Stimulated activated CD8-positive, alpha-beta memory T cell treated with anti-CD3 and anti-CD28 coated beads, Interleukin-12 subunit alpha, Interleukin-12 subunit beta, amount 100 ng/mL, for 24 hours (primary cell): ENCODE results near the gene TRIM47.

Source experiments
- DNase-seq: peaks from one replicate; pipeline ENCODE4 v3.0.0-alpha.2; 2020; ENCODE audit errors: extremely low read depth

TRIM47 gene, protein sequence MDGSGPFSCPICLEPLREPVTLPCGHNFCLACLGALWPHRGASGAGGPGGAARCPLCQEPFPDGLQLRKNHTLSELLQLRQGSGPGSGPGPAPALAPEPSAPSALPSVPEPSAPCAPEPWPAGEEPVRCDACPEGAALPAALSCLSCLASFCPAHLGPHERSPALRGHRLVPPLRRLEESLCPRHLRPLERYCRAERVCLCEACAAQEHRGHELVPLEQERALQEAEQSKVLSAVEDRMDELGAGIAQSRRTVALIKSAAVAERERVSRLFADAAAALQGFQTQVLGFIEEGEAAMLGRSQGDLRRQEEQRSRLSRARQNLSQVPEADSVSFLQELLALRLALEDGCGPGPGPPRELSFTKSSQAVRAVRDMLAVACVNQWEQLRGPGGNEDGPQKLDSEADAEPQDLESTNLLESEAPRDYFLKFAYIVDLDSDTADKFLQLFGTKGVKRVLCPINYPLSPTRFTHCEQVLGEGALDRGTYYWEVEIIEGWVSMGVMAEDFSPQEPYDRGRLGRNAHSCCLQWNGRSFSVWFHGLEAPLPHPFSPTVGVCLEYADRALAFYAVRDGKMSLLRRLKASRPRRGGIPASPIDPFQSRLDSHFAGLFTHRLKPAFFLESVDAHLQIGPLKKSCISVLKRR

DNA sequence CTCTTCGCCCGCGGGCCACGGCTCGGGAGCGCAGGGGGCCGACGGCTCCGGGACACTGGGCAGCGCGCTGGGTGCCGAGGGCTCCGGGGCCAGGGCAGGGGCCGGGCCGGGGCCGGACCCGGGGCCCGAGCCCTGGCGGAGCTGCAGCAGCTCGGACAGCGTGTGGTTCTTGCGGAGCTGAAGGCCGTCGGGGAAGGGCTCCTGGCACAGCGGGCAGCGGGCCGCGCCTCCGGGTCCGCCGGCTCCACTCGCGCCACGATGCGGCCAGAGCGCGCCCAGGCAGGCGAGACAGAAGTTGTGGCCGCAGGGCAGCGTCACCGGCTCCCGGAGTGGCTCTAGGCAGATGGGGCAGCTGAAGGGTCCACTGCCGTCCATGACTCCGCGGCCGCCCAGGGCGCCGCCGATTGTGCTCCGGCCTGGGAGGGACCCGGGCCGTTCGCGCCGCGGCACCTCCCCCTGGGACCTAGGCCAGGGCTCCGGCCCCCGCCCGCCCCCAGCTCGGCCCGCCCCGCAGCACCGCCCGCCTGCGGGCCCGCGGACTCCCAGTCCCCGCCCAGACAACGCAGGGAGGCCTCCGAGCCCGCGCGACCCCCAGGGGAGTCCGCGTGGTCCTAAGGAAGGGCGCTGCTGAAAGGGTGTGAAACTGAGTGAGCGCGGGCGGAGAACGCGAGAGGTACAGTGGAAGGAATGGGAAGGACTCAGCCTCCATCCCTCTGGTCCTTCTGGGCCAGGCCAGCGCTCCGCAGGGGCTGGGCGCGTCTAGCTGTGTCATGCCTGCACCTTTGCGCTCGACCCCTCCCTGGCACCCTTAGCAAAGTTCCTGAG is at the start of gene TRIM47:
TRIM47 (minus strand) TSS at position 408 of the 825 bp plus-strand sequence; CDS start at position 375, 33 bp downstream.
- DNase-seq, result no peak

DNA sequence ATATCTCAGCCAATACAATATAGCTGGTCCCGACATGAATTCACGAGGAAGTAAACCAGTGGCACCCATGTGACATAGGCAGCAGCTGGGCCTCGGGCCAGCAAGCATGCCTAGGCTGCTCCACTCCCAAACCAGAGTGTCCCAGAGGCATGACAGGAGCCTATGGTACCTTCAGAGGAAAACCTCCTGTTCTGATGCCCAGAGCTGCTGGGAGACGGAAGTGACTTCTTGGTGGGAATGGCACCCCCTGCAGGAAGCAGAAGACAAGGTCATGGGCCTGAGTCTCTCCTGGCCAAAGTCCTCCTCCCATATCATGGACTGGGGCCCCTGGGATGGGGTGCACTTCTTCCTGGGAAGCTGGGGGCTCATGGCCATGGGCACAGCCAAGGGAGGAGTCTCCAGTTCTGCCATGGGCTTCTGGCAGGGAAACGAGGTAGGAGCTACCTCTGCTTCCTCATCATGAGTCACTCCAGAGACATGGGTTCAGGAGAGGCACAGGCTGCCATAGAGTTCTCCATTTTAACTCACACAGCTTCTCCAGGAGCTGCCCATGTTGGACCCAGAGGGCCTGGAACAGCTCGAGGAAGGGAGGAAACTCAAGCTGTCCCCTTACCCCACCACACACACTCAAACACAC is 49.0 kb upstream of the TRIM47 start:
- DNase-seq, result no peak

DNA sequence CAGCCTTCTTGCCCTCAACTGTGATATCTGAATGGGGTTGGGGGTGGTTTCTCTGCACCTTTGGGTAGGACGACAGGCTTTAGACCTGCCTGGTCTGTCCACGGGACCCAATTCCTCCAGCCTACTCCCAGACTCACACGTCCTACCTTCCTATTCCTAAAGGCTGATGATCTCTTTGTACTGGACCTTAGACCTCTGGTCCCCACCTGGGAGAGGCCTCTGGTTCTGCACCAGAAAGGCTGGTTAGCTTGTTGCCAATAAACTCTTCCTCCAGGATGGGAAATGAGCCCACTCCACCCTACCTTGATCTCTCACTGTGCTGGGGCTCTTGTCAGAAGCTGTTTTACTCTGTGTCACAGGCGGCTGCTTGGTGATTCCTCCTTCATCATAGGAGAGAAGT is 48.1 kb upstream of the TRIM47 start:
- DNase-seq, result no peak

- DNase-seq, result no peak
Measured at GRCh38 chr17:75925912-75926311, 47.5 kb upstream of the TRIM47 start.

DNA sequence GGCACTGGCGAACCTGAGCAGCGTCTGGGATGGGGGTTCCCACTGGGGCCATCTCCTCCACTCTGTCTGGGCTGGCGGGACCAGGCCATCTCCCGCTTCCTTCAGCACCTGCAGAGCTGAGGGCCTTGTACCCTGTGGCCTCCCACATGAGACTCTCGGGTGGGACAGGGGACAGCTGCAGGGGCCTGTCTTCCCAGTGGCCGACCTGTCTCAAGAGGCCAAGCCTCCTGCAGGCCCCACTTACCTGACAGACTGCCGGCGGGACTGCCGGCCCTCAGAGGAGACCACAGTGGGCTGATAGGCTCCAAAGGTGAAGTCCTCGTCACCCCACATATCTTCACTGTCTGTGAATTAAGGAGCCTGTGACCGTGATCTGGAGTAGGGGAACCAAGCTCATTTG is 46.7 kb upstream of the TRIM47 start:
- no peak for DNase-seq

GRCh38 chr17:75922963-75923874 is 44.8 kb upstream of the TRIM47 start:
- no peak for DNase-seq

DNA sequence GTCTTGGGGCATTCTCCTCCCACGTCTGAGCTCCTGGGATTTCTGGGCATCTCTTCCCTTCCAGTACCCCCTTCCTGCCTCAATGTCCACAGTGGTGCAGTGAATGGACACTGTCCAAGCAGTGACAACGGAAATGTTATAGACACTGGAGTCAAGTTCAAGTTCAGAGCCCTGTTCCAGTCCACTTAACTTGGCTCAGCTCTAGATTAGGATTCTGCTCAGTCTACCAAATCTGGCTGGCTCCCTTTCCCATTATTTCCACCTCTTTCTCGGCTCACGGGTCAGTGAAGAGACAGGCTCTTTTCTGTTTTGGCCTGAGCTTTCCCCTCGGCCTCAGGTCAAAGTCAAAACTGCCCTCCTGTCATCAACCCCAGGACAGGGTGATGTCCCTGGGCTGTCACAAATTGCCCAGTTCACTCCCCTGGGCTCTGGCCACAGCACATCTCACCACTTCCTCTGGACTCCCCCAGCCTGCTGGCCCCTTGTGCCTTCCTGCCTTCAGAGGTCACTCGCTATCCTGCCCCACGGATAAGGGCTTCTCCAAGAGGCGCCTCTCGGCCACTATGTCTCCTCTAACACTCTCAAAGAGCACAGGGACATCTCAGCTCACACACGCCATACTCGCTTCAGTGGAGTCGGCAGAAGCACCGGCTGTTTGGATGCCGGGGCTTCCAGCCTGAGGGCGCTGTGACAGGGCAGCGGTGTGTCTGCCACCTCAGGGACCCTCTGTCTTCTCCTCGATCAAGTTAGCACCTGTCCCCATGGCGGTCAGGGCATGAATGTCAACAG is 44.0 kb upstream of the TRIM47 start:
- no peak for DNase-seq

- no peak for DNase-seq
Measured at GRCh38 chr17:75921596-75921995, 43.2 kb upstream of the TRIM47 start.

GRCh38 chr17:75920045-75920560 is 41.7 kb upstream of the TRIM47 start:
- no peak for DNase-seq

- DNase-seq, result no peak
Measured at GRCh38 chr17:75919611-75920010, 41.2 kb upstream of the TRIM47 start.

- DNase-seq, result no peak
Measured at GRCh38 chr17:75917917-75918445, 39.6 kb upstream of the TRIM47 start.

DNA sequence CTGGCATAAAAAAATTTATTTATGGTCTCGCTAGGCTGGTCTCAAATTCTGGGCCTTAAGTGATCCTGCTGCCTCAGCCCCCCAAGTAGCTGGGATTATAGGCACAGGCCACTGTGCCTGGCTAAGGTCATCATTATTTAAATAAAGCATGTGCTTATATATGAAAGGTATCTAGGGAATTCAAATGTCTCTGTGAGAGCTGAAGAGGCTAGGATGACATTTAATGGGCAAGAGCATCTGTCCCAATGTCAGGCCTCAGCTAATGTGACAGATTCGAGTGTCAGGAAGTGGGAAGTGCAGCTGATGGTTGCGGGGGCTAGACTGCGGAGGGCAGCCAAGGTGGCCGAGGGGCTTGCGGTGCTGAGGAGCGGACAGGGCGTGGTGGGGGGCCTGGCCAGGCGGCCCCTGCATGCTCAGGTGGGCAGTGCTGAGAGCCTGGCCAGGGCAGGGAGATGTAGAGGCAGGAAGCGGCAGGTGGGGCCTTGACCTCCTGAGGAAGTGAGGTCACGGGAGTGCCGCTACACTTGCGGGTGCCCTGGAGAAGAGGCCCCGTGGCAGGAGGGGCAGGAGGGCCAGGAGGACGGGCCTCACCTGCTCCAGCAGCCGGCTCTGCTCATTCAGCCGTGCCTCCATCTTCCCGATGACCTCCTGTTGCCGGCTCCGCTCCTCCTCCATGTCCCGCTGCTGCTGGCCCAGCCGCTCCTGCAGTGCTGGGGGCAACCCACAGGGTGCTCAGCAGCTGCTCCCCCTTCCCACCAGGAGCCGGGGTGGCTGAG is 38.9 kb upstream of the TRIM47 start:
- DNase-seq, result no peak

DNA sequence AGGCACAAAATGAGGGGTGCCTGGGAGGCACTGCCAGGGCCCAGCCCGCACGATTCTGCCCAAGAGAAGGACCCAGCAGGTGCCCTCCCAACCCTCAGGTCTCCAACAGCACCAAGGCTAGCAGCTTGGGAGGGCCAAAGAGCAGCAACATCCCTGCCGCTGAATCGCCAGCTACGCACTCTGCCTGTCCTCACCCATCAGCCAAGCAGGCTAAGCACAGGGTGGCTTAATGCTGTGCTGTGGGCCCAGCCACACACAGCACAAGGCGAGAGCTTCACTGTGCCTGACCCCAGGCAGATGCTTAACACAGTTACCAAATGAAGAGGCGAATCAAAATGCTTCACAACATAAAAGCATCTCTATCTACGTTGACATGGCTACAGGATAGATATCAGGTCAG is 36.9 kb upstream of the TRIM47 start:
- DNase-seq, result no peak

DNA sequence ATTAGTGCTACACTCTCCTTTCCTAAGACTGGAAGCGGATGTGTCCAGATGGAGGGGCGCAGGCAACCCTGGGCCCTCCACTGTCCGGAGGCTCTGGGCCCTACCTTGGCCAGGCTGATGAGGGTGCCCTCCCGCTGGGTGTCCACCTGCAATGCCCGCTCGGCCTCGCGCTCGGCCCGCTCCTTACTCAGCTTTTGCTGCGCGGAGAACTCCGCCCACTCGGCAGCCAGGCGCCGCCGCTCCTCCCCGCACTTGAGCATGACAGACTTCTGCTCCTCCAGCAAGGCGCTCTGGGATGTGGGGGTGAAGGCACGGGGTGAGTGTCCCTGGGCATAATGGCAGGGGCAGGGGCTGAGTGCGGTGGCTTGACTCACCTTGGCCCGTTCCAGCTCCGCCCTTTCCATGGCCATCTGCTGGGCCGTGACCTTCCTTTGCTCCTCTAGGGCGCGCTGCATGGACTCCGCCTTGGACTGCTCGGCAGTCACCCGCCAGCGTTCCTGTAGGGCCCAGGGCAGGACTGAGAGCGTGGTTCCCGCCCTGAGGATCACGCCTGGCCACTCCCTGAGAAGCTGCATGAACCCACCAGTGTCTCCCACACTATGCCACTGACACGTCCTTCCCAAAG is 36.4 kb upstream of the TRIM47 start:
- DNase-seq, result no peak

DNA sequence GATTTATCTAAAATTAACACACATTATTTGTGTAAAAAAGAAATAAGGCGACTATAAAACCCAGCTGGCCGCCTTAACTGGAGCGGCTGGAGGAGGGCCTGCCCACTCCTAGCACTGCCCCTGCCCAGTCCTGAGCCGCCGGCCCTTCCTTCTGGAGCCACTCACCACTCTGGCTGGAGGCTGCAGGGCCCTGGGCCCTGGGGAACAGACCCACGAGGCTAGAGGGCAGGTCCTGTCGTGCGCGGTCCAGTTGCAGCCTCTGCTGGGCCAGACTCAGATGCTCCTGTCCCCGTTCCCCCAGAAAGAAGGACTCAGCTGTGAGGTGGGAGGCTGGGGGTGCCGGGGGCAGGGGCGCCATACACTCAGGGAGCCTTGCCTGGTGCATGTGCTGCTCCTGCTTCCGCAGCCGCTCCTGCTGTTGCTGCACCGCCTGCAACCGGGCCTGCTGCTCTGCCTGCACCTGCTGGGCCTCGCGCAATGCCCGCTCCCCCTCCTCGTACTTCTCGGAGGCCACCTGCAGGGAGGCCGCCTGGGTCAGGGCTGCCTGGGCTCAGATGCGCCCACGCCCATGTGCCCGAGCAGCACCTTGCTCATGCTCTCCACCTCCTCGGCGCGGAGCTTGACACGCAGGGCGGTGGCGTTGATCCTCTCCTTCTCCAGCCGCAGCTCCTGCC is 35.3 kb upstream of the TRIM47 start:
- no peak for DNase-seq

- no peak for DNase-seq
Measured at GRCh38 chr17:75910699-75911098, 32.3 kb upstream of the TRIM47 start.

- no peak for DNase-seq
Measured at GRCh38 chr17:75909812-75910274, 31.5 kb upstream of the TRIM47 start.
